K562 (cell line): ENCODE data around the gene DTHD1. TPM values are rescaled to one million over a fixed set of nuclear protein-coding genes. Genes with fewer than 3 reads are reported as not detected.

Experiments used
- ATAC-seq: fragments of 200-7000 bp; cut with Tn5 transposase; 3 replicates; pipeline ENCODE4 v1.9.1; 2020; ENCODE audit warnings: moderate library complexity
- BruUV-seq: library from RNA; stranded (reverse); fragments of 400-500 nt; replicated peaks from 2 replicates; lab custom pipeline; 2021; lab: Mats Ljungman, UMichigan
- CTCF ChIA-PET: fragments of 300-600 bp; formaldehyde crosslinking; extraction: SDS; loops from one replicate; lab custom pipeline; 2021; ENCODE audit warnings: low intra/inter-chr PET ratio; lab: Yijun Ruan, JAX
- POLR2A ChIA-PET: fragments of 300-600, 350-650 bp; sonication (Branson Sonifier 250); formaldehyde crosslinking; extraction: SDS; loops from one replicate; lab custom pipeline; 2021; ENCODE audit warnings: antibody characterized with exemption, inconsistent platforms; lab: Yijun Ruan, JAX
- DNase-seq, 4 experiments: peaks; one replicate each; pipeline versions ENCODE4 v3.0.0 to v3.0.0-alpha.2; 2011 to 2018; ENCODE audit warnings: low spot score in 3 of 4, mixed read lengths in 3 of 4; ENCODE audit errors: extremely low read depth in 1 of 4
- FAIRE-seq: peaks from 2 replicates; lab custom pipeline; 2011; peaks lifted over from hg19 to GRCh38; lab: Jason Lieb, UNC
- H2AFZ ChIP-seq: 2 replicates; pipeline ENCODE4 v1.6.0; 2011; ENCODE audit warnings: low read depth, low read length, control low read depth, inconsistent platforms
- H3K27ac ChIP-seq: fragments of 200-600 bp; 3 replicates; pipeline ENCODE4 v1.8.0; 2011; ENCODE audit warnings: low read depth, mild to moderate bottlenecking, control low read depth, inconsistent platforms, low read length, moderate library complexity, mixed read lengths; ENCODE audit errors: extremely low read depth
- H3K27me3 ChIP-seq, 2 experiments: fragments of 300-600 bp in 1 of 2; 2 replicates in 1 of 2; 3 replicates in 1 of 2; pipeline versions ENCODE4 v1.6.0 to v1.8.0; 2011; ENCODE audit warnings: inconsistent platforms in 2 of 2, low read length in 2 of 2, mild to moderate bottlenecking in 1 of 2, mixed read lengths in 1 of 2, moderate library complexity in 1 of 2; ENCODE audit not compliant: control insufficient read depth in 2 of 2, insufficient read depth in 2 of 2
- H3K36me3 ChIP-seq: fragments of 300-600 bp; 3 replicates; pipeline ENCODE4 v1.8.0; 2011; ENCODE audit warnings: mild to moderate bottlenecking, low read length, inconsistent platforms; ENCODE audit not compliant: control insufficient read depth, insufficient read depth
- H3K4me1 ChIP-seq, 2 experiments: fragments of 200-600 bp in 1 of 2; replicated peaks in 1 of 2; 2 replicates in 1 of 2; 3 replicates in 1 of 2; pipeline versions ENCODE4 v1.5.1 to v1.8.0; 2011; ENCODE audit warnings: inconsistent platforms in 2 of 2, low read length in 2 of 2, mild to moderate bottlenecking in 1 of 2, mixed read lengths in 1 of 2, moderate library complexity in 1 of 2; ENCODE audit not compliant: control insufficient read depth in 2 of 2, insufficient read depth in 2 of 2
- H3K4me2 ChIP-seq: 2 replicates; pipeline ENCODE4 v1.6.1; 2011; ENCODE audit warnings: low read length, control low read depth, inconsistent platforms, mixed read lengths; ENCODE audit not compliant: insufficient read depth
- H3K4me3 ChIP-seq: fragments of 200-600 bp; sonication (generic), shearing (Covaris generic); 2 replicates; pipeline ENCODE4 v1.5.1; 2016; ENCODE audit warnings: control low read depth, inconsistent platforms
- H3K79me2 ChIP-seq: fragments of 200-600 bp; 3 replicates; pipeline ENCODE4 v1.8.0; 2011; ENCODE audit warnings: low read length, inconsistent platforms; ENCODE audit not compliant: control insufficient read depth, insufficient read depth
- H3K9ac ChIP-seq, 2 experiments: 2 replicates each; pipeline versions ENCODE4 v1.6.0 to v1.6.1; 2011; ENCODE audit warnings: low read depth in 2 of 2, low read length in 2 of 2, control low read depth in 1 of 2, inconsistent platforms in 1 of 2, mild to moderate bottlenecking in 1 of 2, mixed read lengths in 1 of 2; ENCODE audit not compliant: insufficient read depth in 1 of 2
- H3K9me1 ChIP-seq: one replicate; pipeline ENCODE4 v1.6.0; 2011; ENCODE audit warnings: inconsistent platforms, mild to moderate bottlenecking, low read length, moderate library complexity; ENCODE audit not compliant: control insufficient read depth, insufficient read depth
- H3K9me3 ChIP-seq: replicated peaks from 2 replicates; pipeline ENCODE4 v1.5.1; 2011; ENCODE audit warnings: low read depth, low read length, inconsistent platforms; ENCODE audit not compliant: control insufficient read depth, insufficient read depth
- H4K20me1 ChIP-seq: replicated peaks from 2 replicates; pipeline ENCODE4 v1.6.1; 2011; ENCODE audit warnings: low read length, inconsistent platforms, mixed read lengths; ENCODE audit not compliant: control insufficient read depth, insufficient read depth
- ADNP ChIP-seq: fragments of 200-800 bp; sonication (Bioruptor generic); IDR thresholded peaks from 2 replicates; pipeline ENCODE4 v1.6.1; 2016; ENCODE audit warnings: missing genetic modification characterization, missing compliant biosample characterization
- CC2D1A ChIP-seq: fragments of 450-650 bp; IDR thresholded peaks from 2 replicates; pipeline ENCODE4 v1.6.1; 2017; ENCODE audit warnings: mild to moderate bottlenecking
- ELF4 ChIP-seq: fragments of 450-650 bp; formaldehyde crosslinking; IDR thresholded peaks from 2 replicates; pipeline ENCODE4 v1.4.0; 2022; ENCODE audit warnings: missing genetic modification characterization
- ESRRA ChIP-seq: fragments of 450-650 bp; IDR thresholded peaks from 2 replicates; pipeline ENCODE4 v1.6.1; 2014; ENCODE audit warnings: low read depth, mild to moderate bottlenecking, moderate library complexity, borderline replicate concordance
- FOXP1 ChIP-seq: sonication (generic); formaldehyde crosslinking; IDR thresholded peaks from 2 replicates; pipeline ENCODE4 v1.8.0; 2022; ENCODE audit warnings: mild to moderate bottlenecking, missing genetic modification reagents
- HMG20A ChIP-seq: fragments of 450-650 bp; formaldehyde crosslinking; conservative IDR thresholded peaks from 2 replicates; pipeline ENCODE4 v1.4.0; 2020; ENCODE audit warnings: mild to moderate bottlenecking, mixed read lengths
- NONO ChIP-seq, 2 experiments: fragments of 200-400 bp in 1 of 2; fragments of 450-650 bp in 1 of 2; formaldehyde crosslinking in 1 of 2; IDR thresholded peaks; 2 replicates each; pipeline ENCODE4 v1.6.1; 2017; ENCODE audit warnings: low read depth in 2 of 2, mild to moderate bottlenecking in 2 of 2, moderate library complexity in 2 of 2, low read length in 1 of 2
- PPARD ChIP-seq: fragments of 250-450 bp; sonication (Bioruptor Pico); IDR thresholded peaks from 2 replicates; pipeline ENCODE4 v1.8.0; 2022; ENCODE audit warnings: inconsistent platforms, mild to moderate bottlenecking, moderate library complexity
- PTBP1 ChIP-seq: fragments of 200-400 bp; formaldehyde crosslinking; IDR thresholded peaks from 2 replicates; pipeline ENCODE4 v1.6.1; 2017; ENCODE audit warnings: low read depth, low read length
- PYGO2 ChIP-seq: fragments of 450-650 bp; IDR thresholded peaks from 2 replicates; pipeline ENCODE4 v1.6.1; 2016; ENCODE audit warnings: mild to moderate bottlenecking, missing genetic modification characterization, moderate library complexity, missing compliant biosample characterization
- TAF9B ChIP-seq: fragments of 450-650 bp; IDR thresholded peaks from 2 replicates; pipeline ENCODE4 v1.6.1; 2018; ENCODE audit warnings: mild to moderate bottlenecking; ENCODE audit not compliant: partially characterized antibody
- ZFP91 ChIP-seq: sonication (generic); formaldehyde crosslinking; IDR thresholded peaks from 2 replicates; pipeline ENCODE4 v1.8.0; 2022; ENCODE audit warnings: mild to moderate bottlenecking, missing genetic modification reagents
- ZNF444 ChIP-seq: fragments of 250-450 bp; sonication (Bioruptor Pico); IDR thresholded peaks from 2 replicates; pipeline ENCODE4 v1.4.0; 2020; ENCODE audit warnings: mild to moderate bottlenecking, moderate library complexity
- WGBS: fragments of 100-300 bp; shearing (Covaris generic); methylation state at CpG from one replicate; pipeline ENCODE4 v1.1.6; 2016; ENCODE audit warnings: low coverage, mixed read lengths; ENCODE audit not compliant: insufficient coverage; ENCODE audit errors: missing lambda C conversion rate; 5-methylcytosine and 5-hydroxymethylcytosine counted together
- in situ Hi-C: fragments of 300-500 bp; cut with MboI; formaldehyde crosslinking; loops from 4 replicates; pipeline ENCODE4 v1.15.0; 2018; ENCODE audit warnings: inconsistent platforms, mixed read lengths
- intact Hi-C: fragments of 100-400 bp; cut with micrococcal nuclease; formaldehyde crosslinking; loops from 2 replicates; pipeline ENCODE4 v1.14.2; 2022
- polyA plus RNA-seq, 8 experiments: library from polyadenylated mRNA; depleted of rRNA in 4 of 8; stranded (reverse) in 5 of 8; unstranded in 3 of 8; fragments of >200 nt; fragmentation: Nextera tagmentation in 2 of 8; fragmentation: Illumina TruSeq in 1 of 8; extraction: Ambion mirVana in 2 of 8; extraction: Trizol in 1 of 8; gene quantifications; 2 replicates each; pipeline versions ENCODE4 v1.2.1 to v1.2.3, GENCODE V29; 2011 to 2014; ENCODE audit warnings: inconsistent platforms in 1 of 8, missing spikeins in 1 of 8
- total RNA-seq, 7 experiments: library from RNA; depleted of rRNA in 6 of 7; stranded (reverse); fragments of >200 nt in 6 of 7; fragmentation: Illumina TruSeq in 2 of 7; extraction: Trizol in 2 of 7; gene quantifications; 2 replicates each; pipeline versions ENCODE4 v1.2.1 to v1.2.3, GENCODE V29; 2011 to 2021; ENCODE audit warnings: low replicate concordance in 1 of 7
- TF ChIP-seq, protein P1 (sequence below): sonication (generic); formaldehyde crosslinking; IDR thresholded peaks from 2 replicates; pipeline ENCODE4 v1.8.0; 2023; ENCODE audit warnings: mild to moderate bottlenecking, missing genetic modification reagents
- TF ChIP-seq, protein P2 (sequence below): sonication (generic); formaldehyde crosslinking; IDR thresholded peaks from 2 replicates; pipeline ENCODE4 v1.8.0; 2022; ENCODE audit warnings: mild to moderate bottlenecking, missing genetic modification reagents, borderline replicate concordance

The DTHD1 gene
- total and polyA plus RNA-seq, 9 of the 15 experiments (the other 6 are each of a cell fraction or from before 2014, with no cell fraction given): not detected

- TF ChIP-seq, protein P1, sequence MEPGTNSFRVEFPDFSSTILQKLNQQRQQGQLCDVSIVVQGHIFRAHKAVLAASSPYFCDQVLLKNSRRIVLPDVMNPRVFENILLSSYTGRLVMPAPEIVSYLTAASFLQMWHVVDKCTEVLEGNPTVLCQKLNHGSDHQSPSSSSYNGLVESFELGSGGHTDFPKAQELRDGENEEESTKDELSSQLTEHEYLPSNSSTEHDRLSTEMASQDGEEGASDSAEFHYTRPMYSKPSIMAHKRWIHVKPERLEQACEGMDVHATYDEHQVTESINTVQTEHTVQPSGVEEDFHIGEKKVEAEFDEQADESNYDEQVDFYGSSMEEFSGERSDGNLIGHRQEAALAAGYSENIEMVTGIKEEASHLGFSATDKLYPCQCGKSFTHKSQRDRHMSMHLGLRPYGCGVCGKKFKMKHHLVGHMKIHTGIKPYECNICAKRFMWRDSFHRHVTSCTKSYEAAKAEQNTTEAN (CRISPR knock-in tag): no peak
- TF ChIP-seq ZFP91 (CRISPR knock-in tag) (no peak), ELF4 (CRISPR knock-in tag) (no peak), NONO (IDR thresholded peaks at IDR 0.05; ENCODE audit: low read depth in 2 of 2, low read length in 1 of 2) (no peak), FOXP1 (CRISPR knock-in tag) (no peak), PPARD (CRISPR knock-in tag) (no peak), CC2D1A (no peak), PTBP1 (no peak)
- TF ChIP-seq, all 486 proteins: peak for 0
These were observed 11.3 kb downstream of the DTHD1 start (continued) for GRCh38 chr4:36292556-36293188.

- DNase-seq: no peak
- no peak for TF ChIP-seq ESRRA
- TF ChIP-seq HMG20A: no peak
- no peak for TF ChIP-seq PYGO2 (tag)
- TF ChIP-seq, protein P2, sequence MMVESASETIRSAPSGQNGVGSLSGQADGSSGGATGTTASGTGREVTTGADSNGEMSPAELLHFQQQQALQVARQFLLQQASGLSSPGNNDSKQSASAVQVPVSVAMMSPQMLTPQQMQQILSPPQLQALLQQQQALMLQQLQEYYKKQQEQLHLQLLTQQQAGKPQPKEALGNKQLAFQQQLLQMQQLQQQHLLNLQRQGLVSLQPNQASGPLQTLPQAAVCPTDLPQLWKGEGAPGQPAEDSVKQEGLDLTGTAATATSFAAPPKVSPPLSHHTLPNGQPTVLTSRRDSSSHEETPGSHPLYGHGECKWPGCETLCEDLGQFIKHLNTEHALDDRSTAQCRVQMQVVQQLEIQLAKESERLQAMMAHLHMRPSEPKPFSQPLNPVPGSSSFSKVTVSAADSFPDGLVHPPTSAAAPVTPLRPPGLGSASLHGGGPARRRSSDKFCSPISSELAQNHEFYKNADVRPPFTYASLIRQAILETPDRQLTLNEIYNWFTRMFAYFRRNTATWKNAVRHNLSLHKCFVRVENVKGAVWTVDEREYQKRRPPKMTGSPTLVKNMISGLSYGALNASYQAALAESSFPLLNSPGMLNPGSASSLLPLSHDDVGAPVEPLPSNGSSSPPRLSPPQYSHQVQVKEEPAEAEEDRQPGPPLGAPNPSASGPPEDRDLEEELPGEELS (CRISPR knock-in tag): no peak
- no peak for TF ChIP-seq ZNF444 (CRISPR knock-in tag)
- TF ChIP-seq TAF9B: no peak
- no peak for TF ChIP-seq ADNP
These were observed 19.7 kb downstream of the DTHD1 start for GRCh38 chr4:36301127-36301526.

More at GRCh38 chr4:36301127-36301526, 19.7 kb downstream of the DTHD1 start:
- Histone ChIP-seq H3K27me3 (no peaks in the 10 kb centered on the region), H3K4me2 (no peak overlapping the region), H3K79me2 (no peaks in the 10 kb centered on the region), H3K4me3 (no peak overlapping the region), H3K4me1 (no peaks in the 10 kb centered on the region), H4K20me1 (no peaks in the 10 kb centered on the region), H3K36me3 (no peaks in the 10 kb centered on the region), H2AFZ (no peak overlapping the region), H3K9me3 (no peaks in the 10 kb centered on the region), H3K9ac (no peak overlapping the region), H3K9me1 (no peaks in the 10 kb centered on the region), H3K27ac (no peak overlapping the region)
- ChIA-PET POLR2A (no interaction called here), CTCF (no interaction called here)
- FAIRE-seq (no peak), ATAC-seq (no peak)
- WGBS: 0% methylated on average over 2 of the region's 2 CpGs
- intact Hi-C loops (no loop called here), in situ Hi-C loops (no loop called here)
- BruUV-seq: no TSS peak
